HL-60 (cell line): Measurements from ENCODE around the gene CACNA1D.

ENCODE experiments used
- DNase-seq, 2 experiments: peaks; one replicate each; pipeline ENCODE4 v3.0.0-alpha.2; 2010 to 2020; ENCODE audit warnings: low read depth in 1 of 2, low spot score in 1 of 2
- H3K27ac ChIP-seq: fragments of 250-450 bp; sonication (Bioruptor Pico); replicated peaks from 2 replicates; pipeline ENCODE4 v1.5.1; 2020; ENCODE audit warnings: mild to moderate bottlenecking, moderate library complexity
- H3K27me3 ChIP-seq: fragments of 250-450 bp; sonication (Bioruptor Pico); 2 replicates; pipeline ENCODE4 v1.5.1; 2021; ENCODE audit warnings: mild to moderate bottlenecking, moderate library complexity; ENCODE audit not compliant: insufficient read depth, poor library complexity, severe bottlenecking
- H3K4me3 ChIP-seq: replicated peaks from 2 replicates; pipeline ENCODE4 v1.5.1; 2011; ENCODE audit warnings: mild to moderate bottlenecking, control low read depth, low read length; ENCODE audit not compliant: insufficient read depth
- CTCF ChIP-seq: IDR thresholded peaks from one replicate; pipeline ENCODE4 v1.5.1; 2011; ENCODE audit warnings: low read length, control low read depth, inconsistent platforms; ENCODE audit not compliant: insufficient read depth
- GABPA ChIP-seq: IDR thresholded peaks from 2 replicates; pipeline ENCODE4 v1.6.1; 2012; ENCODE audit warnings: low read depth
- POLR2AphosphoS5 ChIP-seq: IDR thresholded peaks from 2 replicates; pipeline ENCODE4 v1.6.1; 2012; ENCODE audit warnings: low read depth
- REST ChIP-seq: IDR thresholded peaks from 2 replicates; pipeline ENCODE4 v1.6.1; 2012; ENCODE audit warnings: low read depth; ENCODE audit not compliant: insufficient replicate concordance
- SPI1 ChIP-seq: IDR thresholded peaks from 2 replicates; pipeline ENCODE4 v1.6.1; 2012; ENCODE audit warnings: low read depth, mild to moderate bottlenecking, borderline replicate concordance

Gene CACNA1D

GRCh38 chr3:53777468-53777867, 283.1 kb downstream of the CACNA1D start:
- Histone ChIP-seq H3K27me3 (peaks cover 3% of the 10 kb centered on the region), H3K27ac (no peak overlapping the region), H3K4me3 (no peak overlapping the region)
- DNase-seq = no peak
- TF ChIP-seq SPI1 (no peak), GABPA (no peak), CTCF (no peak), POLR2AphosphoS5 (no peak), REST (no peak)

- no peak for TF ChIP-seq POLR2AphosphoS5
- TF ChIP-seq CTCF = no peak
- no peak for TF ChIP-seq REST
- TF ChIP-seq GABPA = no peak
- TF ChIP-seq SPI1 = no peak
- H3K4me3 ChIP-seq = no peak overlapping the region
- no peak for DNase-seq
- H3K27me3 ChIP-seq = peaks cover 3% of the 10 kb centered on the region
- no peak overlapping the region for H3K27ac ChIP-seq
Observed at GRCh38 chr3:53778153-53778552, 283.7 kb downstream of the CACNA1D start.

GRCh38 chr3:53780171-53780570, 285.8 kb downstream of the CACNA1D start:
- H3K27ac ChIP-seq = no peak overlapping the region
- peaks cover 3% of the 10 kb centered on the region for H3K27me3 ChIP-seq
- TF ChIP-seq POLR2AphosphoS5 (no peak), GABPA (no peak), CTCF (no peak)
- H3K4me3 ChIP-seq = no peak overlapping the region
- DNase-seq = no peak

GRCh38 chr3:53780806-53781205, 286.4 kb downstream of the CACNA1D start:
- no peak overlapping the region for H3K27ac ChIP-seq
- peaks cover 3% of the 10 kb centered on the region for H3K27me3 ChIP-seq
- H3K4me3 ChIP-seq = no peak overlapping the region
- TF ChIP-seq GABPA = no peak
- no peak for TF ChIP-seq REST
- TF ChIP-seq CTCF = no peak
- no peak for TF ChIP-seq POLR2AphosphoS5
- no peak for TF ChIP-seq SPI1
- no peak for DNase-seq
